ENCODE measurements around the gene ARMC7. TPM values are rescaled to one million over a fixed set of nuclear protein-coding genes. Genes with fewer than 3 reads are reported as not detected.

The ARMC7 gene
- total and polyA plus RNA-seq, 2 of the 13 experiments (the other 11 are each of a cell fraction or from before 2014, with no cell fraction given): 3.9 to 4.2 TPM

DNA sequence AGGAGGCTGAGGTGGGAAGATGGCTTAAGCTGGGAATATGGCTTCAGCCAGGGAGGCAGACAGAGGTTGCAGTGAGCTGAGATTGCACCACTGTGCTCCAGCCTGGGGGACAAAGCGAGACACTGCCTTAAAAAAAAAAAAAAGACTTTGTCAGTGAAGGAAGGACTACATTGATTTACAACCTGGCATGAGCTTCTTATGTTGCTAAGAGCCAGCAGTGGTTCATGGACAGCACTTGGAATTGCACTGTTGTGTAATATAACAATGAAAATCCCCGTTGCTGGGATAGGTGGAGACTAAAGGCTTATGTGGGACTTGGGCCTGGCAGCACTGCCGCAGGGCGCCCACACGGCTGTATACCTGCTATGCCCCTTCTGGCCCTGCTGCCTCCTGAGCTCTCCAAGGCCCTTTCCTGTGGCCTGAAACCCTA, 36.1 kb upstream of the ARMC7 start (continued):
- no peak for TF ChIP-seq ARHGAP35 (CRISPR knock-in tag; IDR thresholded peaks at IDR 0.05; ENCODE audit: borderline replicate concordance)
- TF ChIP-seq, protein P1, sequence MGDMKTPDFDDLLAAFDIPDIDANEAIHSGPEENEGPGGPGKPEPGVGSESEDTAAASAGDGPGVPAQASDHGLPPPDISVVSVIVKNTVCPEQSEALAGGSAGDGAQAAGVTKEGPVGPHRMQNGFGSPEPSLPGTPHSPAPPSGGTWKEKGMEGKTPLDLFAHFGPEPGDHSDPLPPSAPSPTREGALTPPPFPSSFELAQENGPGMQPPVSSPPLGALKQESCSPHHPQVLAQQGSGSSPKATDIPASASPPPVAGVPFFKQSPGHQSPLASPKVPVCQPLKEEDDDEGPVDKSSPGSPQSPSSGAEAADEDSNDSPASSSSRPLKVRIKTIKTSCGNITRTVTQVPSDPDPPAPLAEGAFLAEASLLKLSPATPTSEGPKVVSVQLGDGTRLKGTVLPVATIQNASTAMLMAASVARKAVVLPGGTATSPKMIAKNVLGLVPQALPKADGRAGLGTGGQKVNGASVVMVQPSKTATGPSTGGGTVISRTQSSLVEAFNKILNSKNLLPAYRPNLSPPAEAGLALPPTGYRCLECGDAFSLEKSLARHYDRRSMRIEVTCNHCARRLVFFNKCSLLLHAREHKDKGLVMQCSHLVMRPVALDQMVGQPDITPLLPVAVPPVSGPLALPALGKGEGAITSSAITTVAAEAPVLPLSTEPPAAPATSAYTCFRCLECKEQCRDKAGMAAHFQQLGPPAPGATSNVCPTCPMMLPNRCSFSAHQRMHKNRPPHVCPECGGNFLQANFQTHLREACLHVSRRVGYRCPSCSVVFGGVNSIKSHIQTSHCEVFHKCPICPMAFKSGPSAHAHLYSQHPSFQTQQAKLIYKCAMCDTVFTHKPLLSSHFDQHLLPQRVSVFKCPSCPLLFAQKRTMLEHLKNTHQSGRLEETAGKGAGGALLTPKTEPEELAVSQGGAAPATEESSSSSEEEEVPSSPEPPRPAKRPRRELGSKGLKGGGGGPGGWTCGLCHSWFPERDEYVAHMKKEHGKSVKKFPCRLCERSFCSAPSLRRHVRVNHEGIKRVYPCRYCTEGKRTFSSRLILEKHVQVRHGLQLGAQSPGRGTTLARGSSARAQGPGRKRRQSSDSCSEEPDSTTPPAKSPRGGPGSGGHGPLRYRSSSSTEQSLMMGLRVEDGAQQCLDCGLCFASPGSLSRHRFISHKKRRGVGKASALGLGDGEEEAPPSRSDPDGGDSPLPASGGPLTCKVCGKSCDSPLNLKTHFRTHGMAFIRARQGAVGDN (CRISPR knock-in tag; IDR thresholded peaks at IDR 0.05): peak; percentile 25; the same call in 1 of the 2 replicates
- TF ChIP-seq, protein P2, sequence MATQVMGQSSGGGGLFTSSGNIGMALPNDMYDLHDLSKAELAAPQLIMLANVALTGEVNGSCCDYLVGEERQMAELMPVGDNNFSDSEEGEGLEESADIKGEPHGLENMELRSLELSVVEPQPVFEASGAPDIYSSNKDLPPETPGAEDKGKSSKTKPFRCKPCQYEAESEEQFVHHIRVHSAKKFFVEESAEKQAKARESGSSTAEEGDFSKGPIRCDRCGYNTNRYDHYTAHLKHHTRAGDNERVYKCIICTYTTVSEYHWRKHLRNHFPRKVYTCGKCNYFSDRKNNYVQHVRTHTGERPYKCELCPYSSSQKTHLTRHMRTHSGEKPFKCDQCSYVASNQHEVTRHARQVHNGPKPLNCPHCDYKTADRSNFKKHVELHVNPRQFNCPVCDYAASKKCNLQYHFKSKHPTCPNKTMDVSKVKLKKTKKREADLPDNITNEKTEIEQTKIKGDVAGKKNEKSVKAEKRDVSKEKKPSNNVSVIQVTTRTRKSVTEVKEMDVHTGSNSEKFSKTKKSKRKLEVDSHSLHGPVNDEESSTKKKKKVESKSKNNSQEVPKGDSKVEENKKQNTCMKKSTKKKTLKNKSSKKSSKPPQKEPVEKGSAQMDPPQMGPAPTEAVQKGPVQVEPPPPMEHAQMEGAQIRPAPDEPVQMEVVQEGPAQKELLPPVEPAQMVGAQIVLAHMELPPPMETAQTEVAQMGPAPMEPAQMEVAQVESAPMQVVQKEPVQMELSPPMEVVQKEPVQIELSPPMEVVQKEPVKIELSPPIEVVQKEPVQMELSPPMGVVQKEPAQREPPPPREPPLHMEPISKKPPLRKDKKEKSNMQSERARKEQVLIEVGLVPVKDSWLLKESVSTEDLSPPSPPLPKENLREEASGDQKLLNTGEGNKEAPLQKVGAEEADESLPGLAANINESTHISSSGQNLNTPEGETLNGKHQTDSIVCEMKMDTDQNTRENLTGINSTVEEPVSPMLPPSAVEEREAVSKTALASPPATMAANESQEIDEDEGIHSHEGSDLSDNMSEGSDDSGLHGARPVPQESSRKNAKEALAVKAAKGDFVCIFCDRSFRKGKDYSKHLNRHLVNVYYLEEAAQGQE (IDR thresholded peaks at IDR 0.05; ENCODE audit: borderline replicate concordance in 1 of 2, low read depth in 1 of 2, low read length in 2 of 2): no peak
- 0 out of 2 replicates have a peak, but pooled peaks have one; percentile 9 for TF ChIP-seq HMG20A (CRISPR knock-in tag; IDR thresholded peaks at IDR 0.05; ENCODE audit: borderline replicate concordance)
- TF ChIP-seq, protein P3, sequence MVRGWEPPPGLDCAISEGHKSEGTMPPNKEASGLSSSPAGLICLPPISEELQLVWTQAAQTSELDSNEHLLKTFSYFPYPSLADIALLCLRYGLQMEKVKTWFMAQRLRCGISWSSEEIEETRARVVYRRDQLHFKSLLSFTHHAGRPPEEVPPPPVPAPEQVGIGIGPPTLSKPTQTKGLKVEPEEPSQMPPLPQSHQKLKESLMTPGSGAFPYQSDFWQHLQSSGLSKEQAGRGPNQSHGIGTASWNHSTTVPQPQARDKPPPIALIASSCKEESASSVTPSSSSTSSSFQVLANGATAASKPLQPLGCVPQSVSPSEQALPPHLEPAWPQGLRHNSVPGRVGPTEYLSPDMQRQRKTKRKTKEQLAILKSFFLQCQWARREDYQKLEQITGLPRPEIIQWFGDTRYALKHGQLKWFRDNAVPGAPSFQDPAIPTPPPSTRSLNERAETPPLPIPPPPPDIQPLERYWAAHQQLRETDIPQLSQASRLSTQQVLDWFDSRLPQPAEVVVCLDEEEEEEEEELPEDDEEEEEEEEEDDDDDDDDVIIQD (CRISPR knock-in tag; IDR thresholded peaks at IDR 0.05; ENCODE audit: low read depth): no peak
- TF ChIP-seq ERF (CRISPR knock-in tag; IDR thresholded peaks at IDR 0.05): 0 out of 2 replicates have a peak, but pooled peaks have one; percentile 20
- 0 out of 2 replicates have a peak, but pooled peaks have one; percentile 45 for TF ChIP-seq CEBPG (CRISPR knock-in tag; IDR thresholded peaks at IDR 0.05)
